ENCODE measurements around the gene DMXL2. TPM values are rescaled to one million over a fixed set of nuclear protein-coding genes. Genes with fewer than 3 reads are reported as not detected.
A peak's percentile ranks its signal among the peaks of the same experiment; 100 is the strongest.

Gene DMXL2
- total RNA-seq, 2 experiments from 2014 or later = 9.0 to 9.3 TPM

DNA sequence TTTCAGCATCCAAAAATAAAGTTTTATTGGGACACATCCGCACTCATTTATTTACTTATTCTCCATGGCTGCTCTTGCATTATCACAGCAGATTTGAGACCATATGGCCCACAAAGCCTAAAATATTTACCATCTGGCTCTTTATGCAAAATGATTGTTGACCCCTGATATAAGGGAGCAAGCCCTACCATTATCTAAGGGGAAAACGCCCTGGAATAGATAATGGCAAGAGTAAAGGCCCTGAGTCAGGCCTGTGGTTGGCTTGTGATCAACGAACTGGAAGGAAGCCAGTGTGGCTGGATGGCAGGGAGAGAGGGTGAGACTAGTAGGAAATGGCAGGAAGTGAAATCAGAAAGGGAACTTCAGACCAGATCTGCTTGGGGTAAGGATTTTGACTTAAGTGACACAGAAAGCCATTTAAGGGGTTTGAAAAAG, 24.6 kb upstream of the DMXL2 start:
- ChIA-PET POLR2A (no interaction called here), CTCF (interaction anchor here (0.6 to 2.8 kb wide), 2 partner anchors 85 to 130 kb away, joined by 3 to 9 read pairs; no protein-coding TSS in a partner anchor)
- no peak for DNase-seq
- H3K36me3 Mint-ChIP-seq (ENCODE audit: low read depth) = no peaks in the 10 kb centered on the region
- no peak overlapping the region for H3K4me3 Mint-ChIP-seq
- H3K27ac Mint-ChIP-seq = no peak overlapping the region
- H3K4me1 Mint-ChIP-seq = peaks cover 4% of the 10 kb centered on the region
- H3K9me3 Mint-ChIP-seq = no peaks in the 10 kb centered on the region
- H3K27me3 Mint-ChIP-seq = peaks cover 19% of the 10 kb centered on the region

DNA sequence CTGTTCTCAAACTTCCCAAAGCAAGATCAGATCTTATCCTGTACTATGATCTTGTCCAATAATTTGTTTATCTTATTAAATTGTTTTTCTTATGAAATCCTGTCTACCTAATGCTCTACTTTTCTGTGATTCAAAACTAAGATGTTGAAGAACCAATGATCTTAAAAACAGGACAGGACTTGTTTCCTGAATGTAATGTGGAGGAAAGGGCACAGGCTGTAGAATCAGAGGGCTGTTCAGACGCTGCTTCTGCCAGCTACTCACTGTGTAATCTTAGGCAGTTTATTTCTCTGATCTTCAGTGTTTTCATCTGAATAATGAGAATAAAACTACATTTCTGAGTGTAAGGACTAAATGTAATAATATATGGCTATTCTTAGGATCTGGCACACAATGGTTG, 20.1 kb upstream of the DMXL2 start:
- H3K36me3 Mint-ChIP-seq (ENCODE audit: low read depth) = no peaks in the 10 kb centered on the region
- ChIA-PET CTCF (interaction anchor here (1.0 kb wide), 1 partner anchor 134 kb away, joined by 4 read pairs; no protein-coding TSS in a partner anchor), POLR2A (no interaction called here)
- H3K9me3 Mint-ChIP-seq = no peaks in the 10 kb centered on the region
- H3K27ac Mint-ChIP-seq = no peak overlapping the region
- no peak overlapping the region for H3K4me3 Mint-ChIP-seq
- peaks cover 4% of the 10 kb centered on the region for H3K4me1 Mint-ChIP-seq
- H3K27me3 Mint-ChIP-seq = peaks cover 19% of the 10 kb centered on the region
- DNase-seq = no peak

DNA sequence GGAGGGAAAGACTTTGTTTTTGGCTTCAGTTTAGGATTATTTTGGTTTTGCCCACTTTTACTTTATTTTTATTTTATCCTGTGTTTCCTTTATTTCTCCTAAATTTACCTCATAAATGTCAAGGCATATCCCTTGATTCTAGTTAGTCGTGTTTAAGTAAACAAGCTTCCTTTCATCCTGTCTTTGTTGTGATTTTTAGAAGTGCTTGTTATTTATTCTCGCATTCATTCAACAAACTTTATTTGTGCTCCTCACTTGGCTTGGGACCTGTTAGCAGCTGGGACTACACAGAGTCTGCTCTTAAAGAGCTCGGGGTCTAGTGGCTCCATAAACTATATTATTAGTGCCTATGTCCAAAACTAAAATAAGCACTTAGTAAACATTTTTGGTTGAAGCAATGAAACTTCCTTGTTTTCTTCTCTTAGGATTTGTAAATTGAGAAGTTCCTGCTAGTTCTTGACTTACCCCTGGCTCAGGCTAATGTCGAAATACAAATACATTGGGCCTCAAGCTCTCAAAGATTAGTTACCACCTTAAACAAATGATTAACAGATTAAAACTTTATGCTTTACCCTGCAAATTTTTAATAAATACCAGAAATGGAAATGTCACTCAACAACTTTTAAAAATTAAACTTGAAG, 19.0 kb upstream of the DMXL2 start:
- no peaks in the 10 kb centered on the region for H3K36me3 Mint-ChIP-seq (ENCODE audit: low read depth)

DNA sequence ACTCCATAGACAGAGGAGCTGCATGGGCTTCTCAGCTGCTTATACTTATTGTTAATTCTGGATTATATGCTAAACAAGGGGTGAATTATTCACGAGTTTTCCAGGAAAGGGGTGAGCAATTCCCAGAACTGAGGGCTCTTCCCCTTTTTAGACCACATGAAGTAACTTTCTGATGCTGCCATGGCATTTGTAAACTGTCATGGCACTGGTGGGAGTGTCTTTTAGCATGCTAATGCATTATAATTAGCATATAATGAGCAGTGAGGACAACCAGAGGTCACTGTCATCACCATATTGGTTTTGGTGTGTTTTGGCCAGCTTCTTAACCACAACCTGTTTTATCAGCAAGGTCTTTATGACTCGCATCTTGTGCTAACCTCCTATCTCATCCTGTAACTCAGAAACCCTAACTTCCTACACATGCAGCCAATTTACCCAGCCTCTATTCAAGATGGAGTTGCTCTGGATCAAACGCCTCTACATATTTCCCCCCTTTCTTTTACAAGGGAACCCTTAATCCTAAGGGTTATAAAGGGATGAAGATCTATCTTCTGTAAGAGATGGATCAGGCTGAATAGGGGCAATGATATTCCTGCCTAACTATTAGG, 12.1 kb upstream of the DMXL2 start:
- Mint-ChIP-seq H3K27me3 (peaks cover 9% of the 10 kb centered on the region), H3K4me1 (peaks cover 10% of the 10 kb centered on the region), H3K36me3 (ENCODE audit: low read depth) (no peaks in the 10 kb centered on the region), H3K9me3 (no peaks in the 10 kb centered on the region), H3K4me3 (no peak overlapping the region), H3K27ac (no peak overlapping the region)
- CTCF ChIA-PET = interaction anchor here (2.8 kb wide), 1 partner anchor 141 kb away, joined by 9 read pairs; no protein-coding TSS in a partner anchor
- POLR2A ChIA-PET = no interaction called here
- DNase-seq = no peak

More for the DNA sequence above, 19.0 kb upstream of the DMXL2 start:
- POLR2A ChIA-PET = no interaction called here
- H3K27me3 Mint-ChIP-seq = peaks cover 19% of the 10 kb centered on the region
- no peaks in the 10 kb centered on the region for H3K4me1 Mint-ChIP-seq
- H3K9me3 Mint-ChIP-seq = no peaks in the 10 kb centered on the region
- no peak overlapping the region for H3K27ac Mint-ChIP-seq
- no peak overlapping the region for H3K4me3 Mint-ChIP-seq
- DNase-seq = no peak
- CTCF ChIA-PET = interaction anchor here (2.0 kb wide), 1 partner anchor 8 kb away, joined by 9 read pairs; no protein-coding TSS in a partner anchor

DNA sequence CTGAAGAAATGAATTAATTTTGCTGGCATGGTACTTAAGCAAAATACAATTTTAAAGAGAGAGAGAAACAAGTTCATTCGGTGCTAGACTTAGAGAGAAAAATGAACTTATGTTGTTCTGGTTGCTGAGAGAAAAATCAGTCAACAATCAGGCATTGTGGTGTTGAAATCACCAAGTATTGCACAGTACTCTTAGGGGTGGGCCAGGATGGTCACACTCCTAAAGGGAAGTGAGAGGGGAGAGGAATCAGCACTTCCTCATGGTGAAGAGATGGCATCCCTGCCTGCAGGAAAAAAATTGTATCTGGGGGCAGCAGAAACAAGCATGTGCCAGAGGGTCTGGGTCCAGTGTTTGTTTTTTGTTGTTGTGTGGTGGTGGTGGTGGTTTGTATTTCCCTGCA, 7.0 kb upstream of the DMXL2 start:
- no peaks in the 10 kb centered on the region for H3K9me3 Mint-ChIP-seq
- no peak overlapping the region for H3K4me3 Mint-ChIP-seq
- peaks cover 21% of the 10 kb centered on the region for H3K27me3 Mint-ChIP-seq
- H3K27ac Mint-ChIP-seq = no peak overlapping the region
- DNase-seq = no peak
- no peaks in the 10 kb centered on the region for H3K36me3 Mint-ChIP-seq (ENCODE audit: low read depth)
- peaks cover 4% of the 10 kb centered on the region for H3K4me1 Mint-ChIP-seq
- ChIA-PET POLR2A (no interaction called here), CTCF (no interaction called here)

DNA sequence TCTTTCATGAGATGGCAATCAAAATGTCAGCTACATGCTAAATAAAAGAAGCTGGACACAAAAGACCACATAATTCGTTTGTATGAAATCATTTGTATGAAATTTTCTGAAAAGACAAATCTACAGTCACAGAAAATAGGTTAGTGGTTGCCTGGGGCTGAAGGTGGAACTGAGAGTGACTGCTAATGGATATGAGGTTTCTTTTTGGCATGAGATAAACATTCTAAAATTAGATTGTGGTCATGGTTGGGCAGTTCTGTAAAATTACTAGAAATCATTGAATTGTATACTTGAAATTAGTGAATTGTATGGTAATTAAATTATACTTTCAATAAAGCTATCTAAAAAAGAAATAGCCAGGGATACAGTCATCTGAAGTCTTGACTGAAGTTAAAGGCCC, 2.7 kb upstream of the DMXL2 start:
- peaks cover 21% of the 10 kb centered on the region for H3K4me1 Mint-ChIP-seq
- peaks cover 26% of the 10 kb centered on the region for H3K27me3 Mint-ChIP-seq
- no peaks in the 10 kb centered on the region for H3K36me3 Mint-ChIP-seq (ENCODE audit: low read depth)
- CTCF ChIA-PET = no interaction called here
- H3K4me3 Mint-ChIP-seq = no peak overlapping the region
- H3K27ac Mint-ChIP-seq = no peak overlapping the region
- DNase-seq = no peak
- POLR2A ChIA-PET = no interaction called here
- no peaks in the 10 kb centered on the region for H3K9me3 Mint-ChIP-seq

DNA sequence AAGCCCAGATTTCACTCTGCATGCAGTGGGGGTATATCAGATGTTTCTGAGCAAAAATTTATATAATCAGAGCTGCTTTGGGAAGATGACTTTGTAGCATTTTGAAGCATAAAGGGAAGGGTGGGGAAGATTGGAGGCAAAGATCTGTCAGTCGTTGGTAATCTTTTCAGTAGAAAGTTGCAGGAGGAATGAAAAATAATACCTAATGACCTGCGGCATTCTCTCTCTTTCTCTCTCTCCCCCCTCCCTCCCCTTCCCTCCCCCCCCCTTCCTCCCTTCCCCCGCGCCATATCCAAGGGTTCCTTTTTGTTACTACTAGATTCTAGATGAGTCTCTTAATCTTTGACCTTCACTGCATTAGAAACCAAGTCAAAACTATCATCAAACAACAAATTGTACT, 1.5 kb upstream of the DMXL2 start:
- Mint-ChIP-seq H3K27ac (no peak overlapping the region), H3K4me3 (no peak overlapping the region), H3K4me1 (peaks cover 21% of the 10 kb centered on the region), H3K36me3 (ENCODE audit: low read depth) (no peaks in the 10 kb centered on the region), H3K9me3 (no peaks in the 10 kb centered on the region), H3K27me3 (peaks cover 23% of the 10 kb centered on the region)
- DNase-seq = no peak
- ChIA-PET CTCF (interaction anchor here (0.5 to 2.5 kb wide), 2 partner anchors 16 to 153 kb away, joined by 3 to 9 read pairs; no protein-coding TSS in a partner anchor), POLR2A (no interaction called here)

DNA sequence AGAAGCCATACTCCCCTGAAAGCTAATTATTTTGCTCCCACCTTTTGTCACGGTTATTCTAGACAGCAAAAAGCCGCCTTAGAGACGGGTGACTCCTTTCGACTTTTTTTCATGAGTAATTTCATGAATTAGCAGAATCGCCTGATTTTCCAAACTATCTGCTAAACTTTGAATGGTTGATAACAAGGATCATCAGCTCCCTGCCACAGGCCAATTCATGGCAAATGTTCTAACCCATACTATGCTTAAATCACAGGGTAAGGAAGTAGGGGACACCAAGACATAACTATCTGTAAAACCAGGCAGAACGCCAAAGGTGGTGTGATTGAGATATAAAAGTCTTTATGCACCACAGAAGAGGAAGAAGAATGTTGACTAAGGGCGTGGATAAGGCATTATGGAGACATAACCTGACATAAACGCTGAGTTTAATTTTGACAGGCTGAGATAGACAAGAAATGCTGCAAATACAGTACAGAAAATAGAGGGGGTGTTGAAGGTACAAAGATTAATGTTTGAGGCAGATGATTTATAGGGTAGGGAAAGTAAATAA, 891 bp upstream of the DMXL2 start:
- H3K4me3 Mint-ChIP-seq = peak overlapping the region; percentile 84
- DNase-seq = no peak
- peaks cover 23% of the 10 kb centered on the region for H3K27me3 Mint-ChIP-seq
- no peaks in the 10 kb centered on the region for H3K36me3 Mint-ChIP-seq (ENCODE audit: low read depth)
- CTCF ChIA-PET = interaction anchor here (0.5 to 2.5 kb wide), 2 partner anchors 16 to 153 kb away, joined by 3 to 9 read pairs; no protein-coding TSS in a partner anchor
- POLR2A ChIA-PET = no interaction called here
- peak overlapping the region; percentile 14 for H3K27ac Mint-ChIP-seq
- no peaks in the 10 kb centered on the region for H3K9me3 Mint-ChIP-seq
- H3K4me1 Mint-ChIP-seq = peaks cover 21% of the 10 kb centered on the region

DNA sequence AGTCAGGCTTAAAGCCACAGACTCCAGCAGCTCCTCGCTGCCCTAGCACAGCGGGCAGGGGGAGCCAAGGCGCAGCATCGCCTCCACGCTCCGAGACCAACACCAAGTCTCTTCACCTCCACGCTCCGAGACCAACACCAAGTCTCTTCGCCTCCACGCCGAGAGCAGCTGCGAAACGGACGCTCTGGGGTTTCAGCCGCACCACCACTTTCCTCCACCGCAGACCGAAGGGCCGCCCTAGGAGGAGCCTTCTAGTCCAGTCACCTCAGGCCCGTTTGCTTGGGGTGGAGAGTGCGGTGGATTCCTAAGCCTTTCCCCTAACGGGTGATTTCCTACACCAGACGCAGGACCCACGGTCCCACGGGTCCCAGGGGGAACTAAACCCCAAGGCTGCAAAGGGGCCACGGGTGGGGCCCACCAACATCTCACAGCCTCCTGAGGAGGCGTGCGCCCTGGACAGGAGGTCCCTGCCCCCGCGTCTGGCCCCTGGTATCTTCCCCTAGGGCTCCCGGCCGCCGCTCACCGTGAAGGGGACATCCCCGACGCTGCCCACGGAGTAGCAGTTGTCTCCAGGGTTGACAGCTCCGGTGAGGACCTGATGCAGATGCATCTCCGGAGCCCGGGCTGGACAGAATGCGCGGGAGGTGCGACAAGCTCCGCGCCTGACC, 501 bp downstream of the DMXL2 start:
- Mint-ChIP-seq H3K4me1 (peaks cover 21% of the 10 kb centered on the region), H3K27ac (peak overlapping the region; percentile 74), H3K4me3 (peak overlapping the region; percentile 84), H3K9me3 (no peaks in the 10 kb centered on the region), H3K36me3 (ENCODE audit: low read depth) (no peaks in the 10 kb centered on the region), H3K27me3 (peaks cover 13% of the 10 kb centered on the region)
- peak; percentile 32 for DNase-seq
- POLR2A ChIA-PET = no interaction called here
- CTCF ChIA-PET = interaction anchor here (1.1 to 2.5 kb wide), 4 partner anchors 11 to 155 kb away, joined by 3 to 9 read pairs (median 4); no protein-coding TSS in a partner anchor

DNA sequence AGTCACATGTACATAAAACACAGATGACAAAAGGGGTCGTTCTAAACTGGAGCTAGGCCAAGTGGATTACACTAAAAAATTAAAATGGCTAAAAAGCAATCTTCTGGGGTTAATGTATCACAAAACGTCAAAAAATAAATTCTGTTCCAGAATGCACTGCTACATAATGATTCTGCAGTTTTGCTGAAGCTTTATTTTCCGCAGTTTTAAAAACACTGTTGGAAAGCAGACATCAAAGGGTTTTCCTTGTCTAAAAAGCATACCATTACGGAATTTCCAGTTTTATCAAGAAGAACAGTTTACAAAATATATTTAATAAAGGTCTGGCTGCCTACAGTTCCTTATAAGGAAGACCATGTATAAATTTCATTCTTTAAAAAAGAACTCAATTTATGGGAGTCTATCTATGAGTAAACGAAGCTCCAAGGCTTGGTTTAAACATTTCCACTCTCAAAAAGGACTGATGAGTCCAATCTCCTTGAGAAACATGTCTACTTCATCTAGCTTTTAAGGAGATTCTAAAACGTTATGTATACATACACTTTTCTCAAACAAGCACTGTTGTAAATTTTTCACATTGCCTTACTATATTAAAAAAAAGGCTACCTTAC, 1.3 kb downstream of the DMXL2 start:
- H3K36me3 Mint-ChIP-seq (ENCODE audit: low read depth) = no peaks in the 10 kb centered on the region
- ChIA-PET POLR2A (no interaction called here), CTCF (interaction anchor here (1.1 to 1.4 kb wide), 3 partner anchors 10 to 115 kb away, joined by 3 to 4 read pairs (median 3); no protein-coding TSS in a partner anchor)
- H3K27ac Mint-ChIP-seq = no peak overlapping the region
- H3K27me3 Mint-ChIP-seq = peaks cover 12% of the 10 kb centered on the region
- H3K9me3 Mint-ChIP-seq = no peaks in the 10 kb centered on the region
- peaks cover 21% of the 10 kb centered on the region for H3K4me1 Mint-ChIP-seq
- H3K4me3 Mint-ChIP-seq = peak overlapping the region; percentile 84
- no peak for DNase-seq

DNA sequence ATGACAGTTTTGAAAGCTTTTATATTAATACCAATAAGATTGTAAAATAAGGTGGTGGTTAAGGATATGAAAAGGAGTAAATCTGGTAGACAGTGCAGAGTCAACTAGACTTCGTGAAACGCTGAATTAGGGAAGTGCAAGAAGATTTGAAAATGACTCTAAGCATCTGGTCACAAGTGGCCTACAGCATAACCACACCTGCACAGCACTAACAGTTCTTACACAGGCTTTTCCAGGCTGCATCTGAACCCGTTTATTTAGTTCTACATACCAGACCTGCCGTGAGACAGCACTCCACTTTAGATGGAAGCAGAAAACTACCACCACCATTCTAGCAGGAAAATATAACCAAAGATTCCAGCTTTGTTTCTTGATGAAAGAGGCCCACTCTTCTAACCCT, 1.9 kb downstream of the DMXL2 start:
- H3K27me3 Mint-ChIP-seq = peaks cover 10% of the 10 kb centered on the region
- CTCF ChIA-PET = interaction anchor here (1.4 kb wide), 1 partner anchor 13 kb away, joined by 3 read pairs; no protein-coding TSS in a partner anchor
- POLR2A ChIA-PET = no interaction called here

DNA sequence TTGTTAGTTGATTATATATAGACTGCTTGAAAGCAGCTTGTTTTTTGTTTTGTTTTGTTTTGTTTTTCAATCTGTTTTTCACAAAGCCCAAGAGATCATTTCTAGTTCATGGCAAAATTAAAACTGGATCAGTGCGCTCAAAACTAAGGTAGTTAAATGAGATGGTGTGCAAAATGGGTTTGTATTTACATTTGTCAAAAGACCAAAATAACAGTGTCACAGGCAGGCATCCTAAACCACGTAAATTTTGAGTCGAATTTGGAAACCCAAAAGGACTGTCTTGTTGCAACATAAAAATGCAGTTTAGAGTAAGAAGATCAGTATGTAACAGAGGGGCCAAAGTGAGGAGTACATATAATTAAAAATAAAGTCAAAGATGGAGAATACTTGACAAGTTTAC, 2.4 kb downstream of the DMXL2 start:
- H3K27ac Mint-ChIP-seq = no peak overlapping the region
- H3K36me3 Mint-ChIP-seq (ENCODE audit: low read depth) = no peaks in the 10 kb centered on the region
- ChIA-PET POLR2A (no interaction called here), CTCF (interaction anchor here (0.9 kb wide), 1 partner anchor 21 kb away, joined by 3 read pairs; no protein-coding TSS in a partner anchor)
- no peak for DNase-seq
- peaks cover 7% of the 10 kb centered on the region for H3K27me3 Mint-ChIP-seq
- H3K4me1 Mint-ChIP-seq = peaks cover 21% of the 10 kb centered on the region
- H3K4me3 Mint-ChIP-seq = no peak overlapping the region
- no peaks in the 10 kb centered on the region for H3K9me3 Mint-ChIP-seq

More for the DNA sequence above, 1.9 kb downstream of the DMXL2 start:
- Mint-ChIP-seq H3K4me1 (peaks cover 21% of the 10 kb centered on the region), H3K9me3 (no peaks in the 10 kb centered on the region), H3K4me3 (peak overlapping the region; percentile 26), H3K36me3 (ENCODE audit: low read depth) (no peaks in the 10 kb centered on the region), H3K27ac (no peak overlapping the region)
- DNase-seq = no peak

Data from activated CD4-positive, alpha-beta T cell treated with anti-CD3 and anti-CD28 coated beads, Interleukin-2, amount 10 ng/mL, durations not matched to agents 7 days and 5 days (primary cell).